PC-9 (cell line): ENCODE measurements around the gene CIAO2B.

Experiments used
- CTCF ChIP-seq: fragments of 200-600 bp; sonication (generic); conservative IDR thresholded peaks from 2 replicates; pipeline ENCODE4 v1.6.1; 2017; ENCODE audit warnings: mixed run types, antibody characterized with exemption, mild to moderate bottlenecking, moderate library complexity
- EZH2 ChIP-seq: fragments of 200-600 bp; sonication (generic); IDR thresholded peaks from 2 replicates; pipeline ENCODE4 v1.8.0; 2017; ENCODE audit warnings: antibody characterized with exemption, low read depth

DNA sequence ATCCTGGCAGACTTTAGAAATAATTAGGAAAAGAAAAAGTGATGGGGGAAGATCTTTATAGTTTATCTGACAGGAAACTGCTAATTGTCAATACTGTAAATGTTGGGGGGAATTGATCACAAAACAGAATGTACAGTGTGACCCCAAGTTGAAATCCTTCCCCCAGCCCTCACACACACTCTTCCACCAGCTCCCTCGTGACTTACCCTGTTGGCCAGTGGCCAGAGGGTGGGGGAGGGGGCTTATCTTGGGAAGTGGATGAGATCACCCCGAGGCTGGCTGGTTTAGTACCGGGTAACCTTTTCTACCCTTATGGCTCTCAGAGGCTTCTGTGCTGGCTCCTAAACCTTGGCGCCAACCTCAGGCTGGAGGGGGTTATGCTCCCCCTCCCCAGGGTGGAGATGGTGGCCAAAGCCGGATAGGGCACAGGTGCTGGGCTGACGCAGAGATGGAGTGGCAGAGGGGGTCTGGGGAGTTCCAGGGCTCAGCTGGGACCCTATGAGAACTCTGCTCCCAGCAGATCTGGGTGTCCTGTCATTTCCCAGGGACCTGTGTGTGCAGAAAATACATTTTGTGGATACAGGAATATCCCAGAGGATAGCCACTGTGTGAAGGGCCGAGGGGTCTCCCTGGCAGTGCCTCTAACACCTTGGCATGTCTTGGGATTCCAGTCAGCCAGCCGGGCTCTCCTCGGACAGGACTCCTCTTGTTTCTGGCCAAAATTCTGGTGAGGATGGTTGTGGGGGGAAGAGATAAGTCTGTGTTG, 34.1 kb downstream of the CIAO2B start:
- no peak for TF ChIP-seq CTCF
- no peak for TF ChIP-seq EZH2
